ENCODE data around the gene CRTAP. TPM values are rescaled to one million over a fixed set of nuclear protein-coding genes. Genes with fewer than 3 reads are reported as not detected.

CRTAP gene
- total RNA-seq, 1 experiment from 2014 or later: 99.3 TPM

GRCh38 chr3:33153782-33154181 lies 40.0 kb downstream of the CRTAP start:
- Histone ChIP-seq H3K27ac (ENCODE audit: low read length) (no peak overlapping the region), H3K4me3 (ENCODE audit: low read depth in 2 of 2, low read length in 2 of 2) (no peak overlapping the region), H3K4me1 (ENCODE audit: control insufficient read depth, insufficient read depth, low read length) (no peaks in the 10 kb centered on the region), H3K36me3 (ENCODE audit: control insufficient read depth, insufficient read depth, low read length) (no peaks in the 10 kb centered on the region), H3K27me3 (ENCODE audit: control insufficient read depth, insufficient read depth, low read length) (no peaks in the 10 kb centered on the region), H3K9me3 (ENCODE audit: control insufficient read depth, insufficient read depth, low read depth, low read length) (no peaks in the 10 kb centered on the region)
- BruUV-seq (replicated peaks): no TSS peak
- ChIA-PET CTCF (interaction anchor here (0.6 kb wide), 1 partner anchor 80 kb away, joined by 7 read pairs; no protein-coding TSS in a partner anchor), POLR2A (no interaction called here)
- TF ChIP-seq CTCF (IDR thresholded peaks at IDR 0.05): no peak
- TF ChIP-seq POLR2AphosphoS5 (IDR thresholded peaks at IDR 0.05; ENCODE audit: low read depth, low read length): no peak
- no peak for TF ChIP-seq TCF7L2 (IDR thresholded peaks at IDR 0.05; ENCODE audit: low read depth, low read length)
- TF ChIP-seq SIN3A (IDR thresholded peaks at IDR 0.05; ENCODE audit: borderline replicate concordance, insufficient read depth, low read depth, low read length): no peak
- TF ChIP-seq, protein P1, sequence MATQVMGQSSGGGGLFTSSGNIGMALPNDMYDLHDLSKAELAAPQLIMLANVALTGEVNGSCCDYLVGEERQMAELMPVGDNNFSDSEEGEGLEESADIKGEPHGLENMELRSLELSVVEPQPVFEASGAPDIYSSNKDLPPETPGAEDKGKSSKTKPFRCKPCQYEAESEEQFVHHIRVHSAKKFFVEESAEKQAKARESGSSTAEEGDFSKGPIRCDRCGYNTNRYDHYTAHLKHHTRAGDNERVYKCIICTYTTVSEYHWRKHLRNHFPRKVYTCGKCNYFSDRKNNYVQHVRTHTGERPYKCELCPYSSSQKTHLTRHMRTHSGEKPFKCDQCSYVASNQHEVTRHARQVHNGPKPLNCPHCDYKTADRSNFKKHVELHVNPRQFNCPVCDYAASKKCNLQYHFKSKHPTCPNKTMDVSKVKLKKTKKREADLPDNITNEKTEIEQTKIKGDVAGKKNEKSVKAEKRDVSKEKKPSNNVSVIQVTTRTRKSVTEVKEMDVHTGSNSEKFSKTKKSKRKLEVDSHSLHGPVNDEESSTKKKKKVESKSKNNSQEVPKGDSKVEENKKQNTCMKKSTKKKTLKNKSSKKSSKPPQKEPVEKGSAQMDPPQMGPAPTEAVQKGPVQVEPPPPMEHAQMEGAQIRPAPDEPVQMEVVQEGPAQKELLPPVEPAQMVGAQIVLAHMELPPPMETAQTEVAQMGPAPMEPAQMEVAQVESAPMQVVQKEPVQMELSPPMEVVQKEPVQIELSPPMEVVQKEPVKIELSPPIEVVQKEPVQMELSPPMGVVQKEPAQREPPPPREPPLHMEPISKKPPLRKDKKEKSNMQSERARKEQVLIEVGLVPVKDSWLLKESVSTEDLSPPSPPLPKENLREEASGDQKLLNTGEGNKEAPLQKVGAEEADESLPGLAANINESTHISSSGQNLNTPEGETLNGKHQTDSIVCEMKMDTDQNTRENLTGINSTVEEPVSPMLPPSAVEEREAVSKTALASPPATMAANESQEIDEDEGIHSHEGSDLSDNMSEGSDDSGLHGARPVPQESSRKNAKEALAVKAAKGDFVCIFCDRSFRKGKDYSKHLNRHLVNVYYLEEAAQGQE (IDR thresholded peaks at IDR 0.05; ENCODE audit: insufficient read depth in 1 of 2, low read depth in 2 of 2, low read length in 1 of 2): no peak
- ATAC-seq (no peak), DNase-seq (ENCODE audit: low read depth, low spot score) (no peak)
- intact Hi-C loops (cut with micrococcal nuclease; ENCODE audit: unreplicated experiment) (no loop called here), in situ Hi-C loops (cut with HindIII; ENCODE audit: low pct_unique_long_range_greater_than_20kb, low sequenced_read_pairs) (no loop called here)

- H3K9me3 ChIP-seq (ENCODE audit: control insufficient read depth, insufficient read depth, low read depth, low read length): no peaks in the 10 kb centered on the region
- H3K4me1 ChIP-seq (ENCODE audit: control insufficient read depth, insufficient read depth, low read length): no peaks in the 10 kb centered on the region
- ATAC-seq (no peak), DNase-seq (ENCODE audit: low read depth, low spot score) (no peak)
- no peaks in the 10 kb centered on the region for H3K36me3 ChIP-seq (ENCODE audit: control insufficient read depth, insufficient read depth, low read length)
- no peak overlapping the region for H3K4me3 ChIP-seq (ENCODE audit: low read depth in 2 of 2, low read length in 2 of 2)
- no peak overlapping the region for H3K27ac ChIP-seq (ENCODE audit: low read length)
- no peaks in the 10 kb centered on the region for H3K27me3 ChIP-seq (ENCODE audit: control insufficient read depth, insufficient read depth, low read length)
- POLR2A ChIA-PET: no interaction called here
- TF ChIP-seq POLR2AphosphoS5 (IDR thresholded peaks at IDR 0.05; ENCODE audit: low read depth, low read length) (no peak), SIN3A (IDR thresholded peaks at IDR 0.05; ENCODE audit: borderline replicate concordance, insufficient read depth, low read depth, low read length) (no peak), TCF7L2 (IDR thresholded peaks at IDR 0.05; ENCODE audit: low read depth, low read length) (no peak), CTCF (IDR thresholded peaks at IDR 0.05) (no peak)
- TF ChIP-seq, protein P1 (IDR thresholded peaks at IDR 0.05; ENCODE audit: insufficient read depth in 1 of 2, low read depth in 2 of 2, low read length in 1 of 2): no peak
- intact Hi-C loops (cut with micrococcal nuclease; ENCODE audit: unreplicated experiment) (no loop called here), in situ Hi-C loops (cut with HindIII; ENCODE audit: low pct_unique_long_range_greater_than_20kb, low sequenced_read_pairs) (no loop called here)
- CTCF ChIA-PET: no interaction called here
- BruUV-seq (replicated peaks): no TSS peak
These were observed 41.5 kb downstream of the CRTAP start for GRCh38 chr3:33155301-33155700.
